MM.1S (cell line): Measurements from ENCODE around the gene KRT80.

Experiments used
- EZH2 ChIP-seq: fragments of 300-600 bp; sonication (generic); optimal IDR thresholded peaks from 2 replicates; pipeline ENCODE3; 2017; ENCODE audit warnings: low read depth, mild to moderate bottlenecking, antibody characterized with exemption, low read length, mixed read lengths
- EZH2phosphoT487 ChIP-seq: fragments of 300-600 bp; sonication (generic); IDR thresholded peaks from 2 replicates; pipeline ENCODE4 v1.6.1; 2018; ENCODE audit warnings: antibody characterized with exemption, low read length
- TF ChIP-seq, protein P1 (sequence below): fragments of 300-600 bp; sonication (generic); IDR thresholded peaks from 2 replicates; pipeline ENCODE4 v1.5.1; 2016; ENCODE audit warnings: antibody characterized with exemption, low read length, mixed read lengths

GRCh38 chr12:52202361-52203078 lies 10.7 kb upstream of the KRT80 start:
- TF ChIP-seq, protein P1, sequence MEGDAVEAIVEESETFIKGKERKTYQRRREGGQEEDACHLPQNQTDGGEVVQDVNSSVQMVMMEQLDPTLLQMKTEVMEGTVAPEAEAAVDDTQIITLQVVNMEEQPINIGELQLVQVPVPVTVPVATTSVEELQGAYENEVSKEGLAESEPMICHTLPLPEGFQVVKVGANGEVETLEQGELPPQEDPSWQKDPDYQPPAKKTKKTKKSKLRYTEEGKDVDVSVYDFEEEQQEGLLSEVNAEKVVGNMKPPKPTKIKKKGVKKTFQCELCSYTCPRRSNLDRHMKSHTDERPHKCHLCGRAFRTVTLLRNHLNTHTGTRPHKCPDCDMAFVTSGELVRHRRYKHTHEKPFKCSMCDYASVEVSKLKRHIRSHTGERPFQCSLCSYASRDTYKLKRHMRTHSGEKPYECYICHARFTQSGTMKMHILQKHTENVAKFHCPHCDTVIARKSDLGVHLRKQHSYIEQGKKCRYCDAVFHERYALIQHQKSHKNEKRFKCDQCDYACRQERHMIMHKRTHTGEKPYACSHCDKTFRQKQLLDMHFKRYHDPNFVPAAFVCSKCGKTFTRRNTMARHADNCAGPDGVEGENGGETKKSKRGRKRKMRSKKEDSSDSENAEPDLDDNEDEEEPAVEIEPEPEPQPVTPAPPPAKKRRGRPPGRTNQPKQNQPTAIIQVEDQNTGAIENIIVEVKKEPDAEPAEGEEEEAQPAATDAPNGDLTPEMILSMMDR: no peak
- TF ChIP-seq EZH2 (no peak), EZH2phosphoT487 (no peak)
